ENCODE results near the gene LRP8.

GRCh38 chr1:53314606-53315005 is 13.3 kb downstream of the LRP8 start:
- no peak for TF ChIP-seq POLR2A (IDR thresholded peaks at IDR 0.05; ENCODE audit: extremely low read depth, insufficient read length)
- no peak for TF ChIP-seq CTCF (IDR thresholded peaks at IDR 0.05; ENCODE audit: low read depth, low read length)
- no peak for TF ChIP-seq MAX (IDR thresholded peaks at IDR 0.05; ENCODE audit: low read depth, low read length)
